NCI-H128 (cell line): ENCODE results near the gene LCMT1.

ENCODE experiments used
- DNase-seq: peaks from one replicate; lab custom pipeline; 2025; ENCODE audit not compliant: unreplicated experiment; lab: John Stamatoyannopoulos, UW

The LCMT1 gene

DNA sequence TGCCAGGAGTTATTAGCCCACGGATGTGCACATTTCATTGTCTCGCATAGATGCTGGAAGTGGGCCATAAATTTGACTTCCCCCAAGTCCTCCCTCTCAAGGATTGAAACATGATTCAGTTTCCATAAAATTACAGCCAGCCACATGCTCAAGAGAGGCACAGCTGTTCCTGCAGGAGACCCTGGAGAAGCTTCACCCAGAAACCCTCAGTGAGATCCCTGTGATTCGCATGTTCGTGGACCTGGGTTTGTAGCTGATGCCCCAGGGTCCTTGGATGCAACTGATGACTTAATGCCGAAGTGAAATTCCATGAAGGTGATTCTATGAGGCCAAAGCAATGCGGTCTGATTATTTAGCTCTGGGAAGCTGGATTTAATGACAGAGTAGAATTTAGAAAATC, 80.6 kb downstream of the LCMT1 start:
- no peak for DNase-seq

DNA sequence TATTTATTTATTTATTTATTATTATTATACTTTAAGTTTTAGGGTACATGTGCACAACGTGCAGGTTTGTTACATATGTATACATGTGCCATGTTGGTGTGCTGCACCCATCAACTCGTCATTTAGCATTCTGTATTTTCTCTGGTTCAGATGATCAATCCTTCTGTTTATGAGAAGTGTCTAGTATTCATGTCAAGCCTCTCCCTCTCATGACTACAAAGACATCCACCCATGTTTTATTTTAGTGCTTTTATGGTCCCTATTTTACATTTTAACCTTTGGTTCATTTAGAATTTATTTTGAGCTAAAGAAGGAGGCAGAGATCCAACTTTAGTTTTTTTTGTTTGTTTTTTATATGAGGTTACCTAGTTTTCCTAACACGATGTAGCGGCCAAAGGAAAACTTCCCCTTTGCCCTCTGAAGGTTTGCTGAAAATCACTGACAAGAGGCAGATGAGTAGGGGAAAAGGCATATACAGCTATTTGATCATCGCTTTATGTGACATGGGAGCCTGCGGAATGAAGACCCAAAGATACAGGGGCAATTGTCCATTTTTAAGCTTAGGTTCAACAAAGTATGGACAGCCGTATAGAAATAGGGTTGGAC, 82.8 kb downstream of the LCMT1 start:
- no peak for DNase-seq

DNA sequence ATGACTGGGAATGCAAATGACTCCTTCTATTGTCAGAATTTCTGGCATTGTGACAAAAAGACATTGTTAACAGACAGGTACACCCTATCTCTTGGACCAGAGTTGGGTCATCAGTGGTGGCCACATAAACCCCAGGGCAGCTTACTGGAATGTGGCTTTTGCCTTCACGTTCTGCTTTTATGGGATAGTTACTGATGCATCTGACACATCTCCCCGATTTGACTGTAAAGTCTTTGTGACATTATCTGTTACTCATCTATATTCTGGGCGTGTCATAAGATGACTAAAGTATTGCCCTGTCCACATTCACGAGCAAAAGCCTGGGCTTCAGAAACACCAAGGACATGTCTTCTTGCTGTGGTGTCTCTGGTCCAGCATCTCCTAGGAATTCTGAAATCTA, 86.5 kb downstream of the LCMT1 start:
- DNase-seq = no peak

GRCh38 chr16:25199457-25199856, 87.9 kb downstream of the LCMT1 start:
- no peak for DNase-seq

DNA sequence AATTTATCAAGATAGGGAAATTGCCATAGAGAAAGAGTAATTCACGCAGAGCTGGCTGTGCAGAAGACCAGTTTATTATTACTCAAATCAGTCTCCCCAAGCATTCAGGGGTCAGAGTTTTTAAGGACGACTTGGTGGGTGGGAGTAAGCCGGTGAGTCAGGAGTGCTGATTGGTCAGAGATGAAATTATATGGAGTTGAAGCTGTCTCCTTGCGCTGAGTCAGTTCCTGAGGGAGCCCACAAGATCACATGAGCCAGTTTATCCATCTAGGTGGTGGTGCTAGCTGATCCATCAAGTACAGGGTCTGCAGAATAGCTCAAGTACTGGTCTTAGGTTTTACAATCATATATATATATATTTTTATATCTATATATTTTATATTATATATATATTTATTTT, 99.2 kb downstream of the LCMT1 start:
- no peak for DNase-seq

DNA sequence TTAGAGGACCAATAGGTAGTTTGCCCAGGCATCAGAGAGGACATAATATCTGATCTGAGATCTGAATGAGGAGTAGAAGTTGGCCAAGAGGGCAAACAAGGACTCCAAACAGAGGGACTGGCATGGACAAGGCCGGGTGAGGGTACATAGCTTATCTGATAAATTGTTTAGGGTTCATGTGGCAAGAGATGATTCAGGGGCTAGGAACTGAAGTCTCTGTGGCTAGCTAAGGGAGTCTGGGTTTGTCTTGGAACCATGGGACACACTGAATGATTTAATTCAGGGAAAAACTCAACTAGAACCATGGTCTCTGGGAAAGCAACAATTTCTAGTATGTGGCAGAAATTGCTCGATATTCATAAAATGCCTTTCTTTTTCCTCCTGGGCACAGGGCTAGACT, 101.1 kb downstream of the LCMT1 start:
- DNase-seq = no peak

DNA sequence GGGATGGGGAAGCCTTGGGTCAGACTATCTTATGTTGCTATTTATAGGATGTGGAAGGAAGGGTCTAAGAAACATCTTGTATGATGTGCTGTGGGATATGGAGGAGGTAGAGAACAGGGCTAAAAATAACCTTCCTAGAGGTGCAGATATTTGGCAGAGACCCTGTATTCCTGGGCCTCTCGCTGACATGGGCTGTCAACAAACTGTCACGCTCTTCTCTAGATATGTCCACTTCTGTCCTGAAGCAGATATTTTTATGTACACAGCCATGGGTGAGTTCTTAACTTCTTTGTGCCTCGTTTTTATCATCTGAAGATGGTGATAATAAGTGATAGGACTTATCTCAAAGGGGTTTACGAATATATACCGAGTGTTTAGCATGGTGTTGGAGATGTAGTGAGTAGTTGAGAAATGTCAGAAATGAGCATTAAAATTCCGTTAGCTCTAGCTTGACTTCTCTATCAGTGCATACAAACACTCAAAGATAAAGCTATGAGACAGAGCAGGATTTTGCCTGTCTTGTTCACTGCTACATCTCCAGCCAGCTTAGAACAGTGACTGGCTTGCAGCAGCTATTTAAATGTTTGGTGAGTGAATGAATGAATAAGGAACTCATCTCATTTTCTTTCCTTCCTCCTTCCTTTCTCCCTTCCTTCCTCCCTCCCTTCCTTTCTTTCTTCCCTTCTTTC, 102.3 kb downstream of the LCMT1 start:
- no peak for DNase-seq

- no peak for DNase-seq
Measured at GRCh38 chr16:25217112-25217511, 105.6 kb downstream of the LCMT1 start.

DNA sequence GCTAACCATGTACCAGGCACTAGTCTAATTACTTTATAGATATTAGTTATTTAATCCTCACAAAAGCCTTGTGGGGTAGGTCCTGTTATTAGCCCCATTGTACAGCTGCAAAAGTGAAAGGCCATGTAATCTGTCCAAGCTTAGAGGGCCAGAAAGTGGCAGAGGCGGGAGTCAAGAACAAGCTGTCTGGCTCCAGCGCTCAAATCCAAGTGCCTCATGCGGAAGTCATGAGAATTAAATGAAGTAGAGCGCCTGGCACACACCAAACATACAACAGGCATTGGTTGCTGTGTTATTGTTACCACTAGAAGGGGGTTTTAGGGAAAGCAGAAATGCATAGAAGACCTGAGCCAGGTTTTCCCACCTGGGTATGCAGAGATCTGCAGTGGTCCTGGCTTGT, 106.4 kb downstream of the LCMT1 start:
- no peak for DNase-seq

DNA sequence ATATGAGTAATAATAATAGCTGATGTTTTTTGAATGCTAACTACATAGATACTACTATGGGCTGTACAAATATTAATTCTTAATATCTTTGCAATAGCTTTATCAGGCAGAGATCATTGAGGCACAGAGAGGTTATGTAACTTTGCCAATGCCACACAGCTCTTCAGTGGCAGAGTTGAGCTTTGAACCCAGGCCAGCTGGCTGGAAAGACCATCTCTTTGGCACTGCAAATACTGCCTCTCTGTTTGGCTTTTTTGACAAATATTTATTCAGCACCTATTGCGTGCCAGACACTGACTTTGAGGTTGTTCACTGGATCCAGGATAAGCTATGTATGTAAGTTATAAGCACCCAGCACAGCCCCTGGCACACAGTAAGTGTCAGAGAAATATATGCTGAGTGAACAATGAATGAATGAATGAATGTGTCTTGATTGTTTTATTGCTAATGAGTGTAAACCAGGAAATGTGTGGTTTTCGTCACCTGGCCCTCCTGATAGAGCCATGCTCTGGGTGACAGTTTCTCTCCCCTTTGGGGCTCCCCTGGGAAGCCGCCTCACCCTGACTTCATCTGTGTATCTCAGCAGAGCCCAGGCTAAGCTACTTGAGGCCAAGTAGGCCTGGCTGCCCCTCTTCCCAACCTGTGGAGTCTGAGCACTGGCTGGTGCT, 107.7 kb downstream of the LCMT1 start:
- no peak for DNase-seq

- DNase-seq = no peak
Measured at GRCh38 chr16:25222959-25223358, 111.4 kb downstream of the LCMT1 start.

DNA sequence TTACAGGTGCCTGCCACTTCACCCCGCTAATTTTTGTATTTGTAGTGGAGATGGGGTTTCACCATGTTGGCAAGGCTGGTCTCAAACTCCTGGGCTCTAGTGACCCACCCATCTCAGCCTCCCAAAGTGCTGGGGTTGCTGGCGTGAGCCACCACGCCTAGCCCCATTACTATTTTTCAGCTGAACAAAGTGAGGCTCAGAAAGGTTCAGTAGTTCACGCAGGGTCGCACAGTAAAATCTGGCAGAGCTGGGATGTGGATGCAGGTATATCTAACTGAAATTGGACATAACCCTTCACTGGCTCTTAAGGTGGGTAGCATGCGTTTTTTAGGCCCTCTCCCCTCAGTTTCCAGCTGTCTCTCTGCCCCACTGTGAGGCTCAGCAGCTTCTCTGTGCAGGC, 112.4 kb downstream of the LCMT1 start:
- DNase-seq = no peak

DNA sequence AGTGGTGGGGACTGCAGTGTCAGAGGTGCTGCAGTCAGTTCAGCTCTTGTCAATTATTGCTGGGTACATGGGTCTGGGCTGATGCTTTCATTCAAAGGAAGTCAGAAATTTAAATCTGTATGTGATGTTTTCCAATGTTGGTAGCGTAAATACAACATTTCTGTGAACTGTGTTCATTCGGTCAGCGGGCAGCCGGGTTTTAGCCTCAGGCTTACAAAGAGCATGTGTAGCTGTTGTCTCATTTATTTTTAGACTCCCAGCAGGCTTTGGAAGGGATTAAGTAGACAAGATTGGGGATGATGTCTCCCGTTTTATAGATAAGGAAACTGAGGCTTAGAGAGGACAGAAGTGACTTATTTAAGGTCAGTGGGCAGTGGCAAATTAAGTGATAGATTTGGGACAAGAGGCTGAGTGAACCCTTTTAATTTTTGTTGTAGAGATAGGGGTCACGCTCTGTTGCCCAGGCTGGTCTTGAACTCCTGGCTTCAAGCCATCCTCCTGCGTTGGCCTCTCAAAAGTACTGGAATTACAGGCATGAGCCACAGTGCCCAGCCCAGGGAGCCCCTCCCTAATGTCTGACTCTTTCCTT, 113.3 kb downstream of the LCMT1 start:
- no peak for DNase-seq
